Adrenal gland (tissue), 12 donors: ENCODE results near the gene CDH10. TPM values are rescaled to one million over a fixed set of nuclear protein-coding genes. Genes with fewer than 3 reads are reported as not detected.

Experiments used
- DNase-seq, 7 donors: peaks; one replicate each; pipeline ENCODE4 v3.0.0-alpha.2; 2019 to 2020
- H3K27ac ChIP-seq, 5 donors: fragments of 200-600 bp; sonication (generic) in 4 of 5; 1 replicate in 3 of 5; 2 replicates in 2 of 5; pipeline versions ENCODE4 v1.5.1 to v1.8.0; 2016 to 2020; ENCODE audit warnings: mild to moderate bottlenecking in 1 of 5
- H3K27me3 ChIP-seq: fragments of 200-600 bp; 2 replicates; pipeline ENCODE4 v1.8.0; 2021
- H3K36me3 ChIP-seq, 2 donors: fragments of 200-600 bp; replicated peaks in 1 of 2; 1 replicate in 1 of 2; 2 replicates in 1 of 2; pipeline versions ENCODE4 v1.5.1 to v1.8.0; 2018 to 2022
- H3K4me1 ChIP-seq, 2 donors: fragments of 200-600 bp; replicated peaks in 1 of 2; 1 replicate in 1 of 2; 2 replicates in 1 of 2; pipeline versions ENCODE4 v1.5.1 to v1.8.0; 2018 to 2021
- H3K4me3 ChIP-seq, 4 donors: fragments of 200-600 bp; sonication (generic) in 3 of 4; one replicate each; pipeline ENCODE4 v1.5.1; 2016 to 2018
- H3K9me3 ChIP-seq, 3 donors: fragments of 200-600 bp; sonication (generic) in 1 of 3; replicated peaks in 1 of 3; 1 replicate in 2 of 3; 2 replicates in 1 of 3; pipeline versions ENCODE4 v1.5.1 to v1.8.0; 2016 to 2021
- CTCF ChIP-seq, 6 experiments: fragments of 450-650 bp in 4 of 6; fragments of 200-600 bp in 2 of 6; sonication (generic) in 1 of 6; IDR thresholded peaks; 1 replicate in 5 of 6; 2 replicates in 1 of 6; pipeline versions ENCODE4 v1.5.1 to v1.8.0; 2016 to 2021; ENCODE audit warnings: antibody characterized with exemption in 6 of 6, mild to moderate bottlenecking in 2 of 6, moderate library complexity in 1 of 6
- POLR2A ChIP-seq, 2 donors: fragments of 450-650 bp; IDR thresholded peaks; one replicate each; pipeline ENCODE4 v1.6.1; 2017; ENCODE audit warnings: antibody characterized with exemption in 2 of 2, mild to moderate bottlenecking in 2 of 2, moderate library complexity in 1 of 2
- WGBS, 4 donors: extraction: QIAGEN DNeasy Blood & Tissue Kit in 2 of 4; methylation state at CpG; one replicate each; pipeline versions ENCODE4 v1.1.5 to v1.1.7; 2013 to 2017; 5-methylcytosine and 5-hydroxymethylcytosine counted together
- intact Hi-C, 2 donors: fragments of 100-400 bp; cut with DNase I; formaldehyde crosslinking; loops; one replicate each; pipeline versions ENCODE4 v1.14.1 to v1.15.0; 2022 to 2023
- polyA plus RNA-seq, 3 donors: library from polyadenylated mRNA; stranded (reverse); fragments of 200-250 nt in 2 of 3; fragments of 350-450 nt in 1 of 3; fragmentation: Illumina TruSeq in 1 of 3; extraction: RNeasy Lipid Tissue Mini Kit (QIAGEN cat#74804) in 1 of 3; gene quantifications; one replicate each; pipeline ENCODE4 v1.2.3, GENCODE V29; 2013 to 2014
- total RNA-seq, 9 donors: library from RNA; depleted of rRNA in 4 of 9; stranded (reverse); fragments of >200 nt in 4 of 9; fragments of 120-200 nt in 1 of 9; fragmentation: NEBNext Ultra II Directional in 1 of 9; extraction: Animal tissue kit (Norgen Biotek cat#: 25700) in 1 of 9; gene quantifications; one replicate each; pipeline versions ENCODE4 v1.1.0 to v1.2.4, GENCODE V29; 2013 to 2023
- donor health status: healthy with polysubstance abuse.
- donor health status: Bipolar disorder and iron deficiency.
- donor health status: DM: yes; HTN: yes; CAD: no.
- donor health status: DM: no; HTN: no; CAD: no.
- donor health status: DM: no; HTN: no; CAD: no.
- donor health status: DM: yes; HTN: yes; CAD: no.

Gene CDH10
- total and polyA plus RNA-seq, 12 donors = 0.15 to 4.4 (median 1.2) TPM; not detected in 2

GRCh38 chr5:24643880-24644279 is 898 bp downstream of the CDH10 start:
- TF ChIP-seq CTCF (IDR thresholded peaks at IDR 0.05) = no peak
- TF ChIP-seq POLR2A (IDR thresholded peaks at IDR 0.05) = no peak
- H3K9me3 ChIP-seq = no peaks in the 10 kb centered on the region
- H3K36me3 ChIP-seq = no peaks in the 10 kb centered on the region
- 50 to 61% (median 56%) methylated on average over 2 of the region's 2 CpGs for WGBS, 4 donors
- no peak for DNase-seq
- no peak overlapping the region for H3K27ac ChIP-seq
- H3K4me1 ChIP-seq = no peaks in the 10 kb centered on the region
- intact Hi-C loops = no loop called here
- H3K4me3 ChIP-seq = no peak overlapping the region
- H3K27me3 ChIP-seq = peaks cover 13% of the 10 kb centered on the region

- no peak for TF ChIP-seq CTCF (IDR thresholded peaks at IDR 0.05)
- no peak for TF ChIP-seq POLR2A (IDR thresholded peaks at IDR 0.05)
- H3K4me3 ChIP-seq = no peak overlapping the region
- WGBS, 4 donors = 38 to 53% (median 45%) methylated on average over 5 of the region's 5 CpGs
- intact Hi-C loops = no loop called here
- H3K9me3 ChIP-seq = no peaks in the 10 kb centered on the region
- H3K27me3 ChIP-seq = peaks cover 13% of the 10 kb centered on the region
- no peaks in the 10 kb centered on the region for H3K36me3 ChIP-seq
- no peak for DNase-seq
- H3K27ac ChIP-seq = no peak overlapping the region
- H3K4me1 ChIP-seq = no peaks in the 10 kb centered on the region
Measured at GRCh38 chr5:24643156-24643555, 1.6 kb downstream of the CDH10 start.

GRCh38 chr5:24642022-24642421 is 2.8 kb downstream of the CDH10 start:
- intact Hi-C loops = no loop called here
- Histone ChIP-seq H3K4me1 (no peaks in the 10 kb centered on the region), H3K36me3 (no peaks in the 10 kb centered on the region), H3K4me3 (no peak overlapping the region), H3K9me3 (no peaks in the 10 kb centered on the region), H3K27ac (no peak overlapping the region), H3K27me3 (peaks cover 13% of the 10 kb centered on the region)
- DNase-seq = peak in 2 of 7 donors; percentile 13 to 59
- WGBS, 4 donors = 0 to 4% (median 3%) methylated on average over 1 of the region's 1 CpG
- TF ChIP-seq CTCF (IDR thresholded peaks at IDR 0.05) (peak; percentile 23 to 60 (median 56)), POLR2A (IDR thresholded peaks at IDR 0.05) (no peak)

GRCh38 chr5:24635209-24635608 is 9.6 kb downstream of the CDH10 start:
- no peak for TF ChIP-seq POLR2A (IDR thresholded peaks at IDR 0.05)
- TF ChIP-seq CTCF (IDR thresholded peaks at IDR 0.05) = no peak
- intact Hi-C loops = no loop called here
- Histone ChIP-seq H3K4me1 (no peaks in the 10 kb centered on the region), H3K27me3 (no peaks in the 10 kb centered on the region), H3K27ac (no peak overlapping the region), H3K9me3 (no peaks in the 10 kb centered on the region), H3K4me3 (no peak overlapping the region), H3K36me3 (no peaks in the 10 kb centered on the region)
- no peak for DNase-seq
- WGBS, 4 donors = 49 to 67% (median 60%) methylated on average over 5 of the region's 5 CpGs
